Heart left ventricle (tissue), 16 donors: ENCODE results near the gene ERBIN. TPM values are rescaled to one million over a fixed set of nuclear protein-coding genes. Genes with fewer than 3 reads are reported as not detected.

Source experiments
- ATAC-seq, 4 donors: fragments of 200-7000 bp; cut with Tn5 transposase; one replicate each; pipeline ENCODE4 v1.9.1; 2020 to 2022; ENCODE audit warnings: moderate library complexity in 4 of 4, mild to moderate bottlenecking in 3 of 4, moderate number of reproducible peaks in 1 of 4
- DNase-seq, 5 donors: peaks; one replicate each; pipeline ENCODE4 v3.0.0-alpha.2; 2020
- H3K27ac ChIP-seq, 12 donors: fragments of 200-600 bp; sonication (generic) in 4 of 12; one replicate each; pipeline versions ENCODE4 v1.5.0 to v1.8.0; 2016 to 2022; ENCODE audit warnings: mild to moderate bottlenecking in 2 of 12
- H3K27me3 ChIP-seq, 9 donors: fragments of 200-600 bp; sonication (generic) in 2 of 9; one replicate each; pipeline versions ENCODE4 v1.5.1 to v1.8.0; 2016 to 2022; ENCODE audit warnings: mild to moderate bottlenecking in 3 of 9
- H3K36me3 ChIP-seq, 9 donors: fragments of 200-600 bp; sonication (generic) in 2 of 9; one replicate each; pipeline versions ENCODE4 v1.5.0 to v1.8.0; 2018 to 2022; ENCODE audit warnings: mild to moderate bottlenecking in 2 of 9
- H3K4me1 ChIP-seq, 12 donors: fragments of 200-600 bp; sonication (generic) in 4 of 12; one replicate each; pipeline versions ENCODE4 v1.5.0 to v1.8.0; 2016 to 2022; ENCODE audit warnings: mild to moderate bottlenecking in 3 of 12
- H3K4me3 ChIP-seq, 12 donors: fragments of 200-600 bp; sonication (generic) in 4 of 12; one replicate each; pipeline versions ENCODE4 v1.5.0 to v1.8.0; 2017 to 2022; ENCODE audit warnings: mild to moderate bottlenecking in 9 of 12, moderate library complexity in 4 of 12
- H3K9me3 ChIP-seq, 12 donors: fragments of 200-600 bp; sonication (generic) in 4 of 12; one replicate each; pipeline versions ENCODE4 v1.5.0 to v1.8.0; 2016 to 2022; ENCODE audit warnings: mild to moderate bottlenecking in 1 of 12
- POLR2A ChIP-seq, 2 donors: fragments of 450-650 bp; IDR thresholded peaks; one replicate each; pipeline ENCODE4 v1.6.1; 2017; ENCODE audit warnings: antibody characterized with exemption in 2 of 2, mild to moderate bottlenecking in 2 of 2, moderate library complexity in 2 of 2
- WGBS, 4 donors: extraction: QIAGEN DNeasy Blood & Tissue Kit in 2 of 4; methylation state at CpG; one replicate each; pipeline versions ENCODE4 v1.1.5 to v1.1.7; 2013 to 2018; 5-methylcytosine and 5-hydroxymethylcytosine counted together
- intact Hi-C, 10 donors: fragments of 100-400 bp; cut with DNase I; formaldehyde crosslinking; loops; one replicate each; pipeline versions ENCODE4 v1.11.1 to v1.14.2; 2022
- polyA plus RNA-seq, 2 donors: library from polyadenylated mRNA; stranded (reverse); fragments of 200-250 nt; gene quantifications; one replicate each; pipeline ENCODE4 v1.2.3, GENCODE V29; 2013
- total RNA-seq, 9 donors: library from RNA; depleted of rRNA in 2 of 9; stranded (reverse); fragments of >200 nt in 2 of 9; fragmentation: NEBNext Ultra II Directional in 3 of 9; extraction: Animal tissue kit (Norgen Biotek cat#: 25700) in 3 of 9; gene quantifications; one replicate each; pipeline versions ENCODE4 v1.1.0 to v1.2.4, GENCODE V29; 2016 to 2023
- TF ChIP-seq, protein P1 (sequence below), 12 donors: fragments of 200-600 bp; sonication (generic) in 4 of 12; IDR thresholded peaks; one replicate each; pipeline versions ENCODE4 v1.5.0 to v1.8.0; 2018 to 2022; ENCODE audit warnings: antibody characterized with exemption in 12 of 12, mild to moderate bottlenecking in 5 of 12
- donor health status: ischemic (EF 13 %, LVEDD 7.1; RV severe dilation, severe dysfunction).
- donor health status: healthy with polysubstance abuse.
- donor health status: DM: no; HTN: yes; CAD: no.
- donor health status: DM: no; HTN: no; CAD: no.
- donor health status: ischemic (EF 25% LVEDD 6.9; RV normal size, moderate dysfunction).
- donor health status: ischemic (EF 25% LVEDD 5.7; RV mildly dilated, moderate dysfunction).
- donor health status: healthy.
- donor health status: DM: yes; HTN: yes; CAD: no.
- donor health status: ischemic (EF 35%, LVEDD 5.7; RV mildly dilated, moderate dysfunction).
- donor health status: nonischemic (EF 11% LVEDD 7.7; RV severe dilation, severe dysfunction).
- donor health status: DM: yes; HTN: yes; CAD: no.
- donor health status: PGD.
- donor health status: ischemic (EF 29% LVEDD 5.4; RV normal size, mild dysfunction).
- donor health status: nonischemic (EF 23%, LVEDD 6.1; RV moderate dilation, normal function).

Gene ERBIN
- total and polyA plus RNA-seq, 11 donors = 6.7 to 59.1 (median 37.5) TPM

- Histone ChIP-seq H3K36me3 (peaks cover 0 to 67% (median 12%) of the 10 kb centered on the region in 9 donors), H3K9me3 (no peaks in the 10 kb centered on the region), H3K27me3 (no peaks in the 10 kb centered on the region), H3K4me1 (no peaks in the 10 kb centered on the region), H3K4me3 (no peak overlapping the region), H3K27ac (no peak overlapping the region)
- TF ChIP-seq POLR2A (IDR thresholded peaks at IDR 0.05) = no peak
- TF ChIP-seq, protein P1, sequence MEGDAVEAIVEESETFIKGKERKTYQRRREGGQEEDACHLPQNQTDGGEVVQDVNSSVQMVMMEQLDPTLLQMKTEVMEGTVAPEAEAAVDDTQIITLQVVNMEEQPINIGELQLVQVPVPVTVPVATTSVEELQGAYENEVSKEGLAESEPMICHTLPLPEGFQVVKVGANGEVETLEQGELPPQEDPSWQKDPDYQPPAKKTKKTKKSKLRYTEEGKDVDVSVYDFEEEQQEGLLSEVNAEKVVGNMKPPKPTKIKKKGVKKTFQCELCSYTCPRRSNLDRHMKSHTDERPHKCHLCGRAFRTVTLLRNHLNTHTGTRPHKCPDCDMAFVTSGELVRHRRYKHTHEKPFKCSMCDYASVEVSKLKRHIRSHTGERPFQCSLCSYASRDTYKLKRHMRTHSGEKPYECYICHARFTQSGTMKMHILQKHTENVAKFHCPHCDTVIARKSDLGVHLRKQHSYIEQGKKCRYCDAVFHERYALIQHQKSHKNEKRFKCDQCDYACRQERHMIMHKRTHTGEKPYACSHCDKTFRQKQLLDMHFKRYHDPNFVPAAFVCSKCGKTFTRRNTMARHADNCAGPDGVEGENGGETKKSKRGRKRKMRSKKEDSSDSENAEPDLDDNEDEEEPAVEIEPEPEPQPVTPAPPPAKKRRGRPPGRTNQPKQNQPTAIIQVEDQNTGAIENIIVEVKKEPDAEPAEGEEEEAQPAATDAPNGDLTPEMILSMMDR (IDR thresholded peaks at IDR 0.05) = no peak
- no peak for DNase-seq
- intact Hi-C loops = no loop called here
- no peak for ATAC-seq
- WGBS, 4 donors = 93 to 100% (median 97%) methylated on average over 1 of the region's 1 CpG
Observed at GRCh38 chr5:65994117-65994786, 67.9 kb downstream of the ERBIN start.

GRCh38 chr5:65999061-65999723, 72.8 kb downstream of the ERBIN start:
- 90 to 95% (median 94%) methylated on average over 9 of the region's 9 CpGs for WGBS, 4 donors
- H3K4me1 ChIP-seq = no peaks in the 10 kb centered on the region
- H3K4me3 ChIP-seq = no peak overlapping the region
- DNase-seq (no peak), ATAC-seq (no peak)
- no peaks in the 10 kb centered on the region for H3K27me3 ChIP-seq
- intact Hi-C loops = no loop called here
- H3K36me3 ChIP-seq = peaks cover 0 to 47% (median 18%) of the 10 kb centered on the region in 9 donors
- peaks cover 0 to 4% (median 0%) of the 10 kb centered on the region in 12 donors for H3K9me3 ChIP-seq
- TF ChIP-seq, protein P1 (IDR thresholded peaks at IDR 0.05) = no peak
- no peak for TF ChIP-seq POLR2A (IDR thresholded peaks at IDR 0.05)
- H3K27ac ChIP-seq = no peak overlapping the region

DNA sequence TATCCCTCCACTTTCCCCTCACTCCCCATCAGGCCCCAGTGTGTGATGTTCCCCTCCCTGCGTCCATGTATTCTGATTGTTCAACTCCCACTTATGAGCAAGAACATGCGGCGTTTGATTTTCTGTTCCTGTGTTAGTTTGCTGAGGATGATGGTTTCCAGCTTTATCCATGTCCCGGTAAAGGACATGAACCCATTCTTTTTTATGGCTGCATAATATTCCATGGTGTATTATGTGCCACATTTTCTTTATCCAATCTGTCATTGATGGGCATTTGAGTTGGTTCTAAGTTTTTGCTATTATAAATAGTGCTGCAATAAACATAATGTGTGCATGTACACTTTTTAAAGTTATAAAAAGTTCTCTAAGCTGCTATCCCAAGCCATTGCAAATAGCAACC, 75.6 kb downstream of the ERBIN start:
- DNase-seq (no peak), ATAC-seq (no peak)
- no peak overlapping the region for H3K27ac ChIP-seq
- TF ChIP-seq POLR2A (IDR thresholded peaks at IDR 0.05) = no peak
- TF ChIP-seq, protein P1 (IDR thresholded peaks at IDR 0.05) = no peak
- peaks cover 0 to 21% (median 2%) of the 10 kb centered on the region in 9 donors for H3K36me3 ChIP-seq
- WGBS, 4 donors = 93 to 100% (median 97%) methylated on average over 4 of the region's 4 CpGs
- H3K27me3 ChIP-seq = no peaks in the 10 kb centered on the region
- peaks cover 0 to 4% (median 0%) of the 10 kb centered on the region in 12 donors for H3K9me3 ChIP-seq
- intact Hi-C loops = no loop called here
- H3K4me3 ChIP-seq = no peak overlapping the region
- H3K4me1 ChIP-seq = no peaks in the 10 kb centered on the region

GRCh38 chr5:66002415-66002814, 76.0 kb downstream of the ERBIN start:
- Histone ChIP-seq H3K9me3 (peaks cover 0 to 4% (median 0%) of the 10 kb centered on the region in 12 donors), H3K36me3 (peaks cover 0 to 17% (median 2%) of the 10 kb centered on the region in 9 donors), H3K4me1 (no peaks in the 10 kb centered on the region), H3K4me3 (no peak overlapping the region), H3K27ac (no peak overlapping the region), H3K27me3 (no peaks in the 10 kb centered on the region)
- intact Hi-C loops = no loop called here
- ATAC-seq (no peak), DNase-seq (no peak)
- no peak for TF ChIP-seq POLR2A (IDR thresholded peaks at IDR 0.05)
- TF ChIP-seq, protein P1 (IDR thresholded peaks at IDR 0.05) = no peak
- 88 to 91% (median 91%) methylated on average over 2 of the region's 2 CpGs for WGBS, 4 donors
